ENCODE measurements around the gene LCOR.

LCOR gene

DNA sequence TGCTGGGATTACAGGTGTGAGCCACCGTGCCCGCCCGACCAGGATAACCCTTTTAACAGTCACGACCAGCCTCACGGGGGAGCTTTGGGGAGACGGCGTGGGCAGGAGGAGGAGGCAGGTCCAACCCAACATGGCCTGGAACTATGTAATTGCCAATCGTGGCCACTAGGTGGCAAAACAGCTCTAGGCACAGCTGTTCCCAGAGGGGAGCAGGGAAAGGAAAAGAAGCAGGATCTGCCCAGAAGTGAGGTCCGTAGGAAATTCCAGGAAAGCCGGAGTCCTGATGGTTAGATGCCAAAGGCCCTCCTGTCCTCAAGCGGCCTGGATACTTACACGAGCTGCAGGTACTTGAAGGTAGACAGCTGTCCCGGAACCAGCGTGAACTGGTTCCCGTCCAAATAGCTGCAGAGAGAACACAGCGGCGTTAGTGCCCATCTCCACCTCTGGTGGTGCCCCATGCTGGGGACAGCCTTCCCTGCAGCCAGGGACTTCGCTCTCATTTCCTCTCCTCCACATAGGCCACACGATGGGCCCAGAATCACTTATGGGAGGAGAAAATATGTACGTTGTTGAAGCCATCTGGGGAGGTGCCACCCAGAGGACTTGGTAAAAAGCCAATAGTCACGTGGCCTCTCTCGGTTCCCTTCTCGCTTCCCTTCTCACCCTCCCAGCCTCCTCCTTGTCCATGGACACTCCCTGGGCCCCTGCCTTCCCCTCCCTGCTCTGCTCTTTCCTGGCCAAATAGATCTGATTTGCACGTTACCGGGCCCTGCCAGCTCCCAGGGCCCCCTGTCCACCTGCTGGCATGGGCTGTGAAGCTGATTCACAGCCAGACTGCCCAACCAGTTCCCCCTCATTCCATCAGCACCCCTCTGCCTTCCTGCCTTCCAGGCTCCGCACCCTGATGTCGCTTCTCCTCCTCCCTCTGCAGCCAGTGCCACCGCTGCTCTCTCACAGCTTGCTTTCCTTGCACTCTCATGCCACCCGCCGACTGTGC lies 205.6 kb downstream of the LCOR start:
- H3K4me1 Mint-ChIP-seq = peaks cover 33% of the 10 kb centered on the region
- H3K36me3 Mint-ChIP-seq (ENCODE audit: low read depth) = no peaks in the 10 kb centered on the region
- TF ChIP-seq, protein P1, sequence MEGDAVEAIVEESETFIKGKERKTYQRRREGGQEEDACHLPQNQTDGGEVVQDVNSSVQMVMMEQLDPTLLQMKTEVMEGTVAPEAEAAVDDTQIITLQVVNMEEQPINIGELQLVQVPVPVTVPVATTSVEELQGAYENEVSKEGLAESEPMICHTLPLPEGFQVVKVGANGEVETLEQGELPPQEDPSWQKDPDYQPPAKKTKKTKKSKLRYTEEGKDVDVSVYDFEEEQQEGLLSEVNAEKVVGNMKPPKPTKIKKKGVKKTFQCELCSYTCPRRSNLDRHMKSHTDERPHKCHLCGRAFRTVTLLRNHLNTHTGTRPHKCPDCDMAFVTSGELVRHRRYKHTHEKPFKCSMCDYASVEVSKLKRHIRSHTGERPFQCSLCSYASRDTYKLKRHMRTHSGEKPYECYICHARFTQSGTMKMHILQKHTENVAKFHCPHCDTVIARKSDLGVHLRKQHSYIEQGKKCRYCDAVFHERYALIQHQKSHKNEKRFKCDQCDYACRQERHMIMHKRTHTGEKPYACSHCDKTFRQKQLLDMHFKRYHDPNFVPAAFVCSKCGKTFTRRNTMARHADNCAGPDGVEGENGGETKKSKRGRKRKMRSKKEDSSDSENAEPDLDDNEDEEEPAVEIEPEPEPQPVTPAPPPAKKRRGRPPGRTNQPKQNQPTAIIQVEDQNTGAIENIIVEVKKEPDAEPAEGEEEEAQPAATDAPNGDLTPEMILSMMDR (IDR thresholded peaks at IDR 0.05) = peak; percentile 87
- peaks cover 23% of the 10 kb centered on the region for H3K27me3 Mint-ChIP-seq (ENCODE audit: low read depth, poor library complexity)
- H3K27ac Mint-ChIP-seq = no peak overlapping the region
- peak overlapping the region; percentile 20 for H3K4me3 Mint-ChIP-seq
- H3K9me3 Mint-ChIP-seq = no peaks in the 10 kb centered on the region
- peak; percentile 87 for DNase-seq

DNA sequence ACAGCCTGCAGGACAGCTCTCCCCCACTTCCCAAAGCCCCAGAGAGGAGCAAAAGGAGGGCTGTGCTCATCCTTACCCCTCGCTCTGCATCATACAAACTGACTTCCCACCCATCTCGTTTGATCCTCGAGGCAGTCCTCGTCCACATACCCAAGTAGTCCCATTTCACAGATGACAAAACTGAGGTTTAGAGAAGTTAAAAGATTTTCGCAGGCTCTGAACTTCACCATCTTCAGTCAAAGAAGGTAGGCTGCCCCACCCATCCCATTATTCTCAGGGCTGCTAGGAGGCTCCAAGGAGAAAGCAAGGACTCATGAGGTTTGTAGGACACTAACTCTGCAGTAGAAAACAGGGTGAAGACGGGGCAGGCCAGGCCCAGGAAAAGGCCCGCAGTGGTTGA lies 206.6 kb downstream of the LCOR start:
- no peak overlapping the region for H3K4me3 Mint-ChIP-seq

DNA sequence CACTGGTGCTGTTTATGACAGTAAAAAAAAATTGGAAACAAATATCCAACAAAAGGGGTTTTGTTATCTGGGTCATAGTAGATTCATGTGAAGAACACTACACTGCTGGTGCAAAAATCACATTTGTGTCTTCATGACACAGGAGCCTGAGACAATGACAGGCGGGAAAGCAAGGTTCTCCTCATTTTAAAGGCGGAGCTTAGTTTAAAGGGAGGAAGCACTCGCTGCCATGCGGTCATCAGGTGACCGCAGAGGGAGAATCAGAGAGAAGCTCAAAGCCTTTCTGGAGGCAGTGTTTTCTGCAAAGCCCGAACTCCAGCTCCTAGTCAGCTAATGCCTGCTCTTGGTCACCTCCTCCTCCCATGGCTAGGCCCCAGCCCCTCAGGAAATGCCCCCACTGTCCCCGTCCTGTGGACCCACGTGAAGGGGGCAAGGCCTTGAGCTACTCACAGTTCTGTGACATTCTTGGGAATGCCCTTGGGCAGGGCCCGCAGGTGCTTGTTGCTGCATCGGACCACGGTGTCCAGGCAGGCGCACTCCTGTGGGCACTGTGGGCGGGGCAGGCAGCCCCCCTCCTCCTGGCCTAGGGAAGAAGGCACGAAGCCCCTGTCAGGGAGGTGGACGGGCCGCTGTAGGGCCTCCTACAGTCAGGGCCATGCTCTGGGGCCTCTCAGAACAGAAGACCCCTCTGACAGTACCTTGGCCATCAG lies 207.6 kb downstream of the LCOR start:
- H3K4me1 Mint-ChIP-seq = peaks cover 29% of the 10 kb centered on the region
- H3K27ac Mint-ChIP-seq = no peak overlapping the region
- TF ChIP-seq, protein P1 (IDR thresholded peaks at IDR 0.05) = no peak
- H3K36me3 Mint-ChIP-seq (ENCODE audit: low read depth) = no peaks in the 10 kb centered on the region
- DNase-seq = no peak
- no peaks in the 10 kb centered on the region for H3K9me3 Mint-ChIP-seq
- peaks cover 24% of the 10 kb centered on the region for H3K27me3 Mint-ChIP-seq (ENCODE audit: low read depth, poor library complexity)
- no peak overlapping the region for H3K4me3 Mint-ChIP-seq

More for the DNA sequence above, 206.6 kb downstream of the LCOR start:
- peaks cover 33% of the 10 kb centered on the region for H3K4me1 Mint-ChIP-seq
- DNase-seq = no peak
- no peak overlapping the region for H3K27ac Mint-ChIP-seq
- no peaks in the 10 kb centered on the region for H3K36me3 Mint-ChIP-seq (ENCODE audit: low read depth)
- no peaks in the 10 kb centered on the region for H3K9me3 Mint-ChIP-seq
- TF ChIP-seq, protein P1 (IDR thresholded peaks at IDR 0.05) = no peak
- peaks cover 21% of the 10 kb centered on the region for H3K27me3 Mint-ChIP-seq (ENCODE audit: low read depth, poor library complexity)

DNA sequence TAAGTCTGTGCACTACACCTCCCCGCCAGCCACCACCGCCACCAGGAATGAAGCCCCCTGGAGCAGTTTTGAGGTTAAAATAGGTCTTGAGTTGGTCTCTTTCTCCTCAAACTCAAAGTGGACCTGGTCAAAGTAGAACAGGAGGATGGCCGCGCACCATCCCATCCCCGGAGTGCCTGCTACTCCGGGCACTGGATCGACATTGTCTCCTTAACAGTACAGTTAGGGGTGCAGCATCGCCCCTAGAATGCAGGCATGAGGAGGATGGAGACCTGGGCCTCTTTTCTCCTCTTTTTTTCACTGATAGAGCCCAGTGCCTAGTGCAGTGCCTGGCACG lies 208.1 kb downstream of the LCOR start:
- Mint-ChIP-seq H3K4me3 (no peak overlapping the region), H3K27ac (no peak overlapping the region), H3K4me1 (peaks cover 24% of the 10 kb centered on the region), H3K9me3 (no peaks in the 10 kb centered on the region), H3K27me3 (ENCODE audit: low read depth, poor library complexity) (peaks cover 24% of the 10 kb centered on the region), H3K36me3 (ENCODE audit: low read depth) (no peaks in the 10 kb centered on the region)
- no peak for DNase-seq
- TF ChIP-seq, protein P1 (IDR thresholded peaks at IDR 0.05) = no peak

DNA sequence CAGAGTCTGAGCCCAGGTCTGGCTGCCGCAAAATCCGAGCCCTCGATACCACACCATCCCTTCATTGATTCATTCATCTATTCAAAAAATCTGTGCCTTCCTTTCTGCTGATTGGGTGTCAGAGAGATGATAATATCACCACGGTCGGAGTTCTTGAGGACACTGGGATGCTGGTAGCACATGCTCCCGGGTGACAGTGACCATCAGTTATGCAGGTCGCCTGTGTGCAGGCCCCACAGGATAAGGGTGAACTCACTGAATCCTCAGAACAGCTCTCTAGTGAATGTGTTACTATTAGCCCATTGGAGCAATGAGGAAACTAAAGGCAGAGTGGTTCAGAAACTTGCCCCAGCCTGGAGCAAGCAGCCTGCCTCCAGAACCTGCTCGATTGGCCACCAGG lies 208.6 kb downstream of the LCOR start:
- H3K4me3 Mint-ChIP-seq = no peak overlapping the region
- peaks cover 19% of the 10 kb centered on the region for H3K4me1 Mint-ChIP-seq
- no peaks in the 10 kb centered on the region for H3K9me3 Mint-ChIP-seq
- H3K27ac Mint-ChIP-seq = no peak overlapping the region
- TF ChIP-seq, protein P1 (IDR thresholded peaks at IDR 0.05) = no peak
- DNase-seq = no peak
- no peaks in the 10 kb centered on the region for H3K36me3 Mint-ChIP-seq (ENCODE audit: low read depth)
- H3K27me3 Mint-ChIP-seq (ENCODE audit: low read depth, poor library complexity) = peaks cover 21% of the 10 kb centered on the region
